Mammary epithelial cell (primary cell): ENCODE measurements around the gene PSG5.
"Not testable (repeated sequence)": the region's sequence is repeated elsewhere in the genome, so short reads cannot be mapped to it uniquely, and the experiment has no call there.

Experiments used
- EZH2 ChIP-seq: IDR thresholded peaks from 2 replicates; pipeline ENCODE4 v1.6.1; 2012; ENCODE audit warnings: low read length, inconsistent platforms, borderline replicate concordance
- TF ChIP-seq, protein P1 (sequence below), 2 donors: IDR thresholded peaks in 1 of 2; conservative IDR thresholded peaks in 1 of 2; 2 replicates each; pipeline ENCODE4 v1.5.1; 2011 to 2012; ENCODE audit warnings: inconsistent platforms in 2 of 2, low read length in 2 of 2, mild to moderate bottlenecking in 2 of 2, control low read depth in 1 of 2, low read depth in 1 of 2; ENCODE audit not compliant: insufficient read depth in 1 of 2; ENCODE audit errors: extremely low read depth in 1 of 2

DNA sequence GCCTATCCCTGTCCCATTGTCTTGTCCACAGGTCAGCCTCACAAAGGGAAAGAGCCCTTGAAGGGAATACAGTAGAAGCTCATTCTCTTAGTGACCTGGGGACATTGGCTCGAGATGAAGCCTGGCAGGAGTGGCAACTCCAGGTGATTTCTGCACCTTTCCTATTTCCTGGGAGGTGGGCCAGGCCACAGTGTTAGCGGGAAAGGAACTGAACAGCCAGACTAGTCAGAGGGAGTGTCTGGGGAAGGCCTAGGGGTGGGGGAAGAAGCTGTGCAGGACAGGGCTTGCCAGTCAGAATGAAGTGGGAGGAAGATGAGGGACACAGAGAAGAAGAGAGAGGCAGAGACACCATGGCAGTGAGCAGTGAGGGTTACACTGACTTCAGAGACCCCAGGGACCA lies 15.6 kb upstream of the PSG5 start:
- TF ChIP-seq, protein P1, sequence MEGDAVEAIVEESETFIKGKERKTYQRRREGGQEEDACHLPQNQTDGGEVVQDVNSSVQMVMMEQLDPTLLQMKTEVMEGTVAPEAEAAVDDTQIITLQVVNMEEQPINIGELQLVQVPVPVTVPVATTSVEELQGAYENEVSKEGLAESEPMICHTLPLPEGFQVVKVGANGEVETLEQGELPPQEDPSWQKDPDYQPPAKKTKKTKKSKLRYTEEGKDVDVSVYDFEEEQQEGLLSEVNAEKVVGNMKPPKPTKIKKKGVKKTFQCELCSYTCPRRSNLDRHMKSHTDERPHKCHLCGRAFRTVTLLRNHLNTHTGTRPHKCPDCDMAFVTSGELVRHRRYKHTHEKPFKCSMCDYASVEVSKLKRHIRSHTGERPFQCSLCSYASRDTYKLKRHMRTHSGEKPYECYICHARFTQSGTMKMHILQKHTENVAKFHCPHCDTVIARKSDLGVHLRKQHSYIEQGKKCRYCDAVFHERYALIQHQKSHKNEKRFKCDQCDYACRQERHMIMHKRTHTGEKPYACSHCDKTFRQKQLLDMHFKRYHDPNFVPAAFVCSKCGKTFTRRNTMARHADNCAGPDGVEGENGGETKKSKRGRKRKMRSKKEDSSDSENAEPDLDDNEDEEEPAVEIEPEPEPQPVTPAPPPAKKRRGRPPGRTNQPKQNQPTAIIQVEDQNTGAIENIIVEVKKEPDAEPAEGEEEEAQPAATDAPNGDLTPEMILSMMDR (conservative IDR thresholded peaks at IDR 0.05 in 1 of 2, IDR thresholded peaks at IDR 0.05 in 1 of 2; ENCODE audit: extremely low read depth in 1 of 2, insufficient read depth in 1 of 2, low read depth in 1 of 2, low read length in 2 of 2): not testable (repeated sequence)
- TF ChIP-seq EZH2: not testable (repeated sequence)
